ENCODE measurements around the gene ENPP3. TPM values are rescaled to one million over a fixed set of nuclear protein-coding genes. Genes with fewer than 3 reads are reported as not detected.

ENPP3 gene
- total and polyA plus RNA-seq, 2 donors (not counting 1 experiment from before 2014, with no cell fraction given): 0.18 to 0.25 TPM

DNA sequence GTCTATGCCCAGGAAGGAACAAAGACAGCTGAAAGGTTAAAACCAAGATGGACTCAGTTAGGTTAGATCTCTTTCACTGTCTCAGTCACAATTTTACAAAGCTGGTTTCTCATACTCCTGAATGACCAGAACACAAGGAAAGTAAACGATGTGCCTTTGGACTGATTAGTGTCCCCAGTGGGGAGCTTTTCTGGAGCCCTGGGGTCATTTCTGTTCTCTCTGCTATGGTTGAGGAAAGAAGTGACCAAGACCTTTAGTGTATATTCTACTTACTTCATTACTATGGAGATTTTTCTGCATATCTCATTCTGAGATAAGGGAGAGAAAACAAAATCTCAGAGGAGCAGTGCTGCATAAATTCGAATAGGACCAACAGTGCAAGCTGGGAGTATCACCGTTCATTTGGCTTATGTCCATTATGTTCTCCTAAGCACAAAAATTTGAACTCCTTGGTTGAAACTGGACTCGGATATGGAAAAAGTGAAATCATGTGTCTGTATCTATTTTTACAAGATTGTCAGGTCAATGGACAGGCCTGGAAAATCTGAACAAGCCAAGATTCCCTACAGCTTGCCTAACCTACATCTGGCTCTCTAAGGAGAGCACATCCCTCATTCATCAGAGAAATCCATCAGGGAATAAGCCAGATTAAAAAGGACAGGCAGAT, 136.3 kb downstream of the ENPP3 start:
- H3K27me3 ChIP-seq (replicated peaks in 1 of 4; ENCODE audit: control extremely low read depth in 1 of 4, control insufficient read depth in 3 of 4, insufficient read depth in 4 of 4, low read length in 3 of 4): peaks cover 0 to 7% (median 0%) of the 10 kb centered on the region in 4 experiments
- DNase-seq (no peak), ATAC-seq (ENCODE audit: low read depth) (no peak)
- no peak for TF ChIP-seq EZH2 (IDR thresholded peaks at IDR 0.05; ENCODE audit: borderline replicate concordance, insufficient read depth, low read depth, low read length, poor library complexity, severe bottlenecking)
- TF ChIP-seq, protein P1, sequence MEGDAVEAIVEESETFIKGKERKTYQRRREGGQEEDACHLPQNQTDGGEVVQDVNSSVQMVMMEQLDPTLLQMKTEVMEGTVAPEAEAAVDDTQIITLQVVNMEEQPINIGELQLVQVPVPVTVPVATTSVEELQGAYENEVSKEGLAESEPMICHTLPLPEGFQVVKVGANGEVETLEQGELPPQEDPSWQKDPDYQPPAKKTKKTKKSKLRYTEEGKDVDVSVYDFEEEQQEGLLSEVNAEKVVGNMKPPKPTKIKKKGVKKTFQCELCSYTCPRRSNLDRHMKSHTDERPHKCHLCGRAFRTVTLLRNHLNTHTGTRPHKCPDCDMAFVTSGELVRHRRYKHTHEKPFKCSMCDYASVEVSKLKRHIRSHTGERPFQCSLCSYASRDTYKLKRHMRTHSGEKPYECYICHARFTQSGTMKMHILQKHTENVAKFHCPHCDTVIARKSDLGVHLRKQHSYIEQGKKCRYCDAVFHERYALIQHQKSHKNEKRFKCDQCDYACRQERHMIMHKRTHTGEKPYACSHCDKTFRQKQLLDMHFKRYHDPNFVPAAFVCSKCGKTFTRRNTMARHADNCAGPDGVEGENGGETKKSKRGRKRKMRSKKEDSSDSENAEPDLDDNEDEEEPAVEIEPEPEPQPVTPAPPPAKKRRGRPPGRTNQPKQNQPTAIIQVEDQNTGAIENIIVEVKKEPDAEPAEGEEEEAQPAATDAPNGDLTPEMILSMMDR (IDR thresholded peaks at IDR 0.05): no peak
- H3K9ac ChIP-seq (ENCODE audit: low read length): no peak overlapping the region
- H3K36me3 ChIP-seq (replicated peaks in 1 of 2; ENCODE audit: control extremely low read depth in 1 of 2, control insufficient read depth in 1 of 2, extremely low read depth in 1 of 2, insufficient read depth in 2 of 2, low read length in 1 of 2): no peaks in the 10 kb centered on the region
- no peak overlapping the region for H3K27ac ChIP-seq (ENCODE audit: low read length in 2 of 2)
- H3K4me2 ChIP-seq (replicated peaks; ENCODE audit: low read depth, low read length, poor library complexity, severe bottlenecking): no peak overlapping the region
- H3K4me1 Mint-ChIP-seq: no peaks in the 10 kb centered on the region
- no peak overlapping the region for H3K4me3 ChIP-seq (ENCODE audit: control extremely low read depth in 1 of 5, extremely low read depth in 1 of 5, insufficient read depth in 1 of 5, low read depth in 2 of 5, low read length in 4 of 5)
- H3K27me3 Mint-ChIP-seq: peaks cover 22% of the 10 kb centered on the region
- H3K27ac Mint-ChIP-seq: no peak overlapping the region
- H3K9me3 ChIP-seq (ENCODE audit: control extremely low read depth in 1 of 3, control insufficient read depth in 2 of 3, insufficient read depth in 1 of 3, low read length in 2 of 3): no peaks in the 10 kb centered on the region
- H3K79me2 ChIP-seq (ENCODE audit: control insufficient read depth, insufficient read depth, low read length): no peaks in the 10 kb centered on the region
- H3K9me3 Mint-ChIP-seq (ENCODE audit: insufficient read depth): no peaks in the 10 kb centered on the region
- no peak overlapping the region for H2AFZ ChIP-seq (ENCODE audit: insufficient read depth, low read depth, low read length, poor library complexity, severe bottlenecking)
- no CpG with 5 or more reads among the region's 4 CpGs for WGBS (ENCODE audit: insufficient coverage)
- no peaks in the 10 kb centered on the region for H4K20me1 ChIP-seq (ENCODE audit: control insufficient read depth, insufficient read depth, low read length, poor library complexity, severe bottlenecking)
- H3K4me1 ChIP-seq (ENCODE audit: control insufficient read depth in 2 of 2, insufficient read depth in 2 of 2, low read length in 2 of 2): no peaks in the 10 kb centered on the region
- CTCF ChIA-PET: interaction anchor here (0.8 kb wide), 1 partner anchor 78 kb away, joined by 3 read pairs; no protein-coding TSS in a partner anchor
- POLR2A ChIA-PET: no interaction called here
- intact Hi-C loops (cut with micrococcal nuclease): no loop called here
- no peak overlapping the region for H3K4me3 Mint-ChIP-seq

DNA sequence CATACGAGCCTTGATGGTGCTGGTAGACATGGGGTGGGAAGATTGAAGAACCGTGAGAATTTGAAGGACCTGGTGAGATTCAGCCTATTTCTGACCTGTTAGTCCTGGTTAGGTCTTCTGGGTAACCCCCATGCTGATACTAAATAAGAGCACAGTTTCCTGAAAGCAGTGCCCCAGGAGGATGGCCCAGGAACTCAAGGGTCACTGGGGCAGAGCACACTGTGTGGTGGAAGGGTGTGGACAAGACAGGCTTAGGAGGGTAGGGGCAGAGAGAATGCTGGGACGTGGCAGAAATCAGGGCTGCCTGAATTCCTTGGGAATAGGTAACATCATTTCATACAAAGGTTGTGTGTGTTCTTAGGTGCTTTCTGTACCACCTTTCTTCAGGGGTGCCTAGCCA, 138.8 kb downstream of the ENPP3 start:
- no peaks in the 10 kb centered on the region for H3K9me3 Mint-ChIP-seq (ENCODE audit: insufficient read depth)
- Histone ChIP-seq H2AFZ (ENCODE audit: insufficient read depth, low read depth, low read length, poor library complexity, severe bottlenecking) (no peak overlapping the region), H4K20me1 (ENCODE audit: control insufficient read depth, insufficient read depth, low read length, poor library complexity, severe bottlenecking) (no peaks in the 10 kb centered on the region), H3K4me2 (replicated peaks; ENCODE audit: low read depth, low read length, poor library complexity, severe bottlenecking) (no peak overlapping the region), H3K4me1 (ENCODE audit: control insufficient read depth in 2 of 2, insufficient read depth in 2 of 2, low read length in 2 of 2) (no peaks in the 10 kb centered on the region), H3K4me3 (ENCODE audit: control extremely low read depth in 1 of 5, extremely low read depth in 1 of 5, insufficient read depth in 1 of 5, low read depth in 2 of 5, low read length in 4 of 5) (no peak overlapping the region), H3K9ac (ENCODE audit: low read length) (no peak overlapping the region), H3K9me3 (ENCODE audit: control extremely low read depth in 1 of 3, control insufficient read depth in 2 of 3, insufficient read depth in 1 of 3, low read length in 2 of 3) (no peaks in the 10 kb centered on the region), H3K79me2 (ENCODE audit: control insufficient read depth, insufficient read depth, low read length) (no peaks in the 10 kb centered on the region), H3K27ac (ENCODE audit: low read length in 2 of 2) (no peak overlapping the region), H3K36me3 (replicated peaks in 1 of 2; ENCODE audit: control extremely low read depth in 1 of 2, control insufficient read depth in 1 of 2, extremely low read depth in 1 of 2, insufficient read depth in 2 of 2, low read length in 1 of 2) (no peaks in the 10 kb centered on the region), H3K27me3 (replicated peaks in 1 of 4; ENCODE audit: control extremely low read depth in 1 of 4, control insufficient read depth in 3 of 4, insufficient read depth in 4 of 4, low read length in 3 of 4) (peaks cover 0 to 7% (median 0%) of the 10 kb centered on the region in 4 experiments)
- no peak for DNase-seq
- H3K27me3 Mint-ChIP-seq: peaks cover 10% of the 10 kb centered on the region
- WGBS (ENCODE audit: insufficient coverage): 85% methylated on average over 3 of the region's 3 CpGs
- ATAC-seq (ENCODE audit: low read depth): no peak
- no peak overlapping the region for H3K27ac Mint-ChIP-seq
- TF ChIP-seq, protein P1 (IDR thresholded peaks at IDR 0.05): no peak
- TF ChIP-seq EZH2 (IDR thresholded peaks at IDR 0.05; ENCODE audit: borderline replicate concordance, insufficient read depth, low read depth, low read length, poor library complexity, severe bottlenecking): no peak
- ChIA-PET CTCF (no interaction called here), POLR2A (no interaction called here)
- no peak overlapping the region for H3K4me3 Mint-ChIP-seq
- intact Hi-C loops (cut with micrococcal nuclease): no loop called here
- no peaks in the 10 kb centered on the region for H3K4me1 Mint-ChIP-seq
